Superior temporal gyrus (tissue), 1 donor: ENCODE data around the gene TXNDC11.

Experiments used
- DNase-seq: peaks from one replicate; pipeline ENCODE4 v3.0.0-alpha.2; 2016; ENCODE audit errors: extremely low spot score

TXNDC11 gene

GRCh38 chr16:11675561-11676511, 66.8 kb downstream of the TXNDC11 start:
- no peak for DNase-seq

GRCh38 chr16:11674818-11675560, 67.7 kb downstream of the TXNDC11 start:
- no peak for DNase-seq

GRCh38 chr16:11674001-11674817, 68.4 kb downstream of the TXNDC11 start:
- no peak for DNase-seq

GRCh38 chr16:11673091-11674000, 69.3 kb downstream of the TXNDC11 start:
- no peak for DNase-seq

GRCh38 chr16:11672206-11673090, 70.2 kb downstream of the TXNDC11 start:
- DNase-seq, result no peak

GRCh38 chr16:11671676-11672075, 71.0 kb downstream of the TXNDC11 start:
- no peak for DNase-seq

GRCh38 chr16:11671271-11671670, 71.4 kb downstream of the TXNDC11 start:
- DNase-seq, result no peak

GRCh38 chr16:11670171-11671131, 72.2 kb downstream of the TXNDC11 start:
- no peak for DNase-seq

GRCh38 chr16:11669380-11670146, 73.1 kb downstream of the TXNDC11 start:
- no peak for DNase-seq

- DNase-seq, result no peak
These were observed 73.9 kb downstream of the TXNDC11 start for GRCh38 chr16:11668623-11669379.

GRCh38 chr16:11667824-11668622, 74.6 kb downstream of the TXNDC11 start, which contains the start of gene SNN:
Gene SNN (plus strand): TSS chr16:11668455. CDS start chr16:11676060, 7,605 bp downstream.
- DNase-seq, result peak; percentile 85

- DNase-seq, result no peak
These were observed 75.3 kb downstream of the TXNDC11 start for GRCh38 chr16:11667221-11667823.

GRCh38 chr16:11666103-11667055, 76.3 kb downstream of the TXNDC11 start:
- DNase-seq, result no peak

- no peak for DNase-seq
These were observed 77.6 kb downstream of the TXNDC11 start for GRCh38 chr16:11665071-11665491.

- DNase-seq, result no peak
These were observed 80.1 kb downstream of the TXNDC11 start for GRCh38 chr16:11662582-11662981.
